NAMALWA (cell line): ENCODE measurements around the gene OR5B21.

ENCODE experiments used
- DNase-seq: peaks from one replicate; pipeline ENCODE4 v3.0.0-alpha.2; 2015; ENCODE audit warnings: low spot score

Gene OR5B21

GRCh38 chr11:58508005-58508404 is at the start of gene OR5B21:
OR5B21 (minus strand) TSS chr11:58508105; CDS start chr11:58508105, 0 bp downstream.
- no peak for DNase-seq

DNA sequence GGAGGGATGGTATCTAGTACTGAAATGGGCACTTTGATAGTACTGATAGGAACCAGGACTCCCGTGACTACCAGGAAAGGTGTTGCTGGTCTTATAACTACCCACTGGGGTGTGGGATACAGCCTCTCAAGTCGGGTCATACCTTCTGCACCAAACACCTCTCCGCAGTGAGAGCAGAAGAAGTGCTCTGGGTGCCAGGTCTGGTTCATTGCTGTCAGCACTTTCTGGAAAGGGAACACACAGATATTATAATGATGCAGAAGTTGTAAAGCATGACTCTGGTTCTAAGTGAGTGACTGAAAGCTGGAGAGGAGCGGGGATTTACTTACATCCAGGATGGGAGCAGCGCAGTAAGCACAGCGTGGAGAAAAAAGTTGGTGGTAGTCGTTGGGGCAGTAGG is 41.7 kb upstream of the OR5B21 start:
- no peak for DNase-seq

GRCh38 chr11:58546841-58547240 is 38.9 kb upstream of the OR5B21 start:
- DNase-seq: no peak

GRCh38 chr11:58531865-58532341 is 24.0 kb upstream of the OR5B21 start:
- no peak for DNase-seq

DNA sequence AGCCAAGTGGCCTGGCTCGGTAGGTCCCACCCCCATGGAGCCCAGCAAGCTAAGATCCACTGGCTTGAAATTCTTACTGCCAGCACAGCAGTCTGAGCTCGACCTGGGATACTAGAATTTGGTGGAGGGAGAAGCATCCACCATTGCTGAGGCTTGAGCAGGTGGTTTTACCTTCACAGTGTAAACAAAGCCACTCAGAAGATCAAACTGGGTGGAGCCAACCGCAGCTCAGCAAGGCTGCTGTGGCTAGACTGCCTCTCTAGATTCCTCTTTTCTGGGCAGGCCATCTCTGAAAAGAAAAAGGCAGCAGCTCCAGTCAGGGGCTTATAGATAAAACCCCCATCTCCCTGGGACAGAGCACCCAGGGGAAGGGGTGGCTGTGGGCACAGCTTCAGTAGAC is 22.3 kb upstream of the OR5B21 start:
- no peak for DNase-seq

DNA sequence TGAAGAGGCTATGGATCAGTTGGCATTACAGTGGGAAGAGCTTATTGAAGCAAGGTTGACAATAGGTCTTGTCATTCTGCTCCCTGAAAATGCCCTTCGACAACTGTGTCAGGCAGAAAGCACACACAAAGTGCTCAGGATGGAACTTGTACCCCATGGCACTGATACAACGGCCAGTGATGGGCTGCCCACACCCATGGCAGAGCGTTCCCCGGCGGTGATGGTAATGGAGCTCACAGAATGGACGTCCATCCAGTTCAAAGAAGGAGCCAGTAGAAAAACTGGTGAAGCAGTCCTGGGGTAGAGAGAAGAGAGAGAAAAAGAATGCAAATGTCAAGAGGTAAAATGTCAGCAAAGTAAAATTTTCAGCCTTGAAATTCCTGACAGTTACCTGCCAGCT is 19.5 kb upstream of the OR5B21 start:
- DNase-seq: no peak

GRCh38 chr11:58526721-58527120 is 18.8 kb upstream of the OR5B21 start:
- peak; percentile 7 for DNase-seq

- peak; percentile 95 for DNase-seq
These were observed 17.2 kb upstream of the OR5B21 start for GRCh38 chr11:58525037-58525614.

- peak; percentile 77 for DNase-seq
These were observed 16.5 kb upstream of the OR5B21 start for GRCh38 chr11:58524232-58525036.

GRCh38 chr11:58513747-58514367 is 6.0 kb upstream of the OR5B21 start:
- peak; percentile 27 for DNase-seq

GRCh38 chr11:58511636-58512035 is 3.7 kb upstream of the OR5B21 start:
- DNase-seq: no peak

- DNase-seq: no peak
These were observed 1.8 kb upstream of the OR5B21 start for GRCh38 chr11:58509748-58510147.

GRCh38 chr11:58508814-58509213 is 909 bp upstream of the OR5B21 start:
- DNase-seq: no peak

- no peak for DNase-seq
These were observed 550 bp downstream of the OR5B21 start for GRCh38 chr11:58507355-58507754.

- no peak for DNase-seq
These were observed 970 bp downstream of the OR5B21 start for GRCh38 chr11:58506935-58507334.

- no peak for DNase-seq
These were observed 2.1 kb downstream of the OR5B21 start for GRCh38 chr11:58505849-58506248.

DNA sequence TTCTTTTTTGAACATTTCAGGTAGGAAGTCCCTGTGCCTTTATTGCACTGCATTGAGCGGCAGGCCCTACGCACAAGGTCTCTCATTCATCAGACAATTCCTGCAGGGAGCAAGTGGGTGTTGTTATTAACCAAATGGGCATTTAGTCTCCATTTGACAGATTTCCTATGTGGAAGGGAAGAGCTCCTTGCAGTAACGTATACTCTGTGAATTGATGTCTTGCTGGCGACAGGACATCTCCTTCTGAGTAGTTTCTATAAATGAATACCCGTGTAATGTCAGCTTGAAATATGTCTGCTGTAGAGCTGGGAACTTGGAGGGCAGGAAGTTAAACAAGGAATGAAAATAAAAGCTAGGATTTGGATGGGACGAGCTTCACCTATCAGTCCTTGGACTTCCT is 3.7 kb downstream of the OR5B21 start:
- DNase-seq: no peak

DNA sequence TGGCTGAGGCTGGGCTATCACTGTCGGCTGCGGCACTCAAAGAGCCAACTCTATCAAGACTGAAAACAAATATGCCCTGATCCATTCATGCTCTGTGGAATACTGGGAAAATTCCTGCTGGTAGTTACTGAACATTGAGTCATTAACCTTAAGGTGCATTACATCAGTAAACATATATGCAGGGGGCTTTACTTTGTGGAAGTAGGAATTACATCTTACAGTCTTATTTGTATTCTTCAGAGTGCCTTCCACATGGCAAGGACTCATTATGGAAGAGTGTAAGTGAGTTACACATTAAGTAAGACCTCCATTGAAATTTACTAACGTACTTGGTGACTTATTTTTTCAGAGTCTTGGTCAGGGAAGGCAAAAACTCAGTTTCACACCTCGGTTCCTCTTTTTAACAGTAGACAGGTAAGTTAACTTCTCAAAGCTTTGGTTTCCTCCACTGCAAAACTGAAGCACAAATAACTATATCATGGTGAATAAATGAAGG is 4.5 kb downstream of the OR5B21 start:
- no peak for DNase-seq

DNA sequence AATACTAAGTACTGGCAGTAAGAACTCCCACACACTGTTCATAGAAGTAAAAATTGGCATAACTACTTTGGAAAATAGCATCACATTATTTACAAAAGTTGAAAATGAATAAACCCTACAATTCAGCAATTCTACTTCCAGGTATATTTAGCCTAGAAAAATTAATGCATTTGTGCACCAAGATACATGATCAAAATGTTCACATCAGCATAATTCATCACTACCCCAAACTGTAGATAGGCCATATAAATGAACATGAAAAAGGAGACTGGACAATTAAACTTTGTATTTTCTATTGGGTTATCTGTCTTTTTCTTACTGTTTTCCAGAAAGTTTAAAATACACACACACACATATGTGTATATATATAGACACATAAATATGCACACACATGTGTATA is 5.9 kb downstream of the OR5B21 start:
- no peak for DNase-seq

DNA sequence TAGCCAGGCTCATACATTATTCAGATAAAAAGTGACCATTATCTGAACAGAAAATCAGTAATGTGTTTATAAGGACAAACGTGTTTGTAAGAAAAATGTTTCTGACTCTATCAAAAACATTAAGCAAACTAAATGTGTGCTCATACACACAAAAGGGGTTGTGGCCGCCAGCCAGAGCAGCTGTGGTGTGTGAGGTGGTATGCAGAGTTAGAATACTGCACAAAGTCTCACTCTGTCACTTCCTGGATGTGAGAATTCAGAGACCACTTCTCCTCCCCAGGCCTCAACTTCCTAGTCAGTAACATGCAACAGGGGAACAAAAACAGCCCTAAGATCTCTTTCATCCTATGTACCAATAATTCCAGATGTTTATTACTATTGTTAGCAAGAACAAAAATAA is 9.4 kb downstream of the OR5B21 start:
- DNase-seq: no peak

DNA sequence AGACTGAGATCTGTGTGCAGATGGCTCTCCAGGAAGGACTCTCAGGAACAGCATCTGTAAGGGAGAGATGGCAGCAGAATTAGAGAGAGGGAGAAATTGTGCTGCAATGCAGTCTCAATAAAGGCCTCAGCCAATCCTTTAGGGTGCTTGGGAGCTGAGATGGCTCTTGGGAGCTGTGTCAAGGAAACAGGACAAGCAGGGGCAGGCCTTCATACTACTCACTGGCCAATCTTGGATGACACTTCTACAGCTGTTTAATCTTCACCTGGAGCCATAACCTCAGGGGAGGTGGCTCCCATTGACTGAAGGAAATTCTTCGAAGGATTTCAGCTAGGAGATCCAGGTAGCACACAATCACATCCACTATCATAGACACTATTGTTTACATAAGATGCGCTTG is 10.0 kb downstream of the OR5B21 start:
- DNase-seq: no peak

DNA sequence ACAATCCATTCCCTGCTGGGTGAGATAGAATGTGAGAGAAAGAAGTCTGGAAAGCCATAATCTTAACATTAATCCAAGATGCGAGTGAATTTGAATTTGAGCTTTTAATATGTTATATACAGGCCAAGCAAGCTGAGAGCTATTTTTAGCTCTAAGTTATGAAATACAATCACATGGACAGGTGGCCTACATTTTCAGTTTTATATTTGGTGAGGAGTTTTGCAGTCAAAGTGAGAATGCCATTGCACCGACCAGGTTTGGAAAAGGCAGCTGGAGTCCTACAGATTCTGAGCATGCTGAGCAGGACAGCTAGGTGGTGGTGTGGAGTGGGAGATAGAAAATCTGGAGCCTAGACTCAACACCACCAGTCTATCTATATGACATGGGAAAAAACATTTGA is 12.0 kb downstream of the OR5B21 start:
- DNase-seq: no peak

DNA sequence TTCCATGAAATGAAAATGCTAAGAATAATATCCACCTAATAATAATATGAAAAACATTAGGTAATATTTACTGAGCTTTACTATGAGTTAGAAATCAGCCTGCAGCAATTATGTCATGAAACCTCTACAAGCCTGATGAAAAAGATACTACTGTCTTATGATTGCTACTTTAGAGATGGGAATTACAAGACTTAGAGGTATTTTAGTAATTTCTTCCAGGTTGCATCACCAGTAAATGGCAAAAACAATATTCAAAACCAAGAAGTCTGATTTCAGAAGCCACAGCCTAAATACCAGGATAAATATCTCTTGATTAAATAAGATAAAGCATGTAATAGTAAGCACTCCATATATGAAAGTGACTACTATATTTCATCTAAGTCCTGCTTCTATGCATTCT is 13.8 kb downstream of the OR5B21 start:
- DNase-seq: no peak
